Measurements from ENCODE around the gene AOX1.
"Not testable (repeated sequence)": the region's sequence is repeated elsewhere in the genome, so short reads cannot be mapped to it uniquely, and the experiment has no call there.

Gene AOX1

GRCh38 chr2:200713003-200713703 lies 127.3 kb downstream of the AOX1 start:
- H3K27ac ChIP-seq (ENCODE audit: low read depth, low read length) = peak overlapping the region; percentile 17
- H3K4me1 ChIP-seq (ENCODE audit: control insufficient read depth in 1 of 2, insufficient read depth in 2 of 2, low read length in 2 of 2) = peaks cover 6 to 8% of the 10 kb centered on the region in 2 donors
- H3K27me3 ChIP-seq (ENCODE audit: control insufficient read depth in 1 of 2, insufficient read depth in 2 of 2, low read length in 2 of 2) = no peaks in the 10 kb centered on the region
- peak overlapping the region; percentile 76 for H3K4me3 ChIP-seq (ENCODE audit: low read depth in 1 of 2, low read length in 2 of 2)
- H3K9me3 ChIP-seq (ENCODE audit: control insufficient read depth in 1 of 2, low read length in 2 of 2) = no peaks in the 10 kb centered on the region
- H3K36me3 ChIP-seq (ENCODE audit: control insufficient read depth in 1 of 2, insufficient read depth in 2 of 2, low read length in 2 of 2) = no peaks in the 10 kb centered on the region
- H3K9ac ChIP-seq (ENCODE audit: low read depth in 1 of 2, low read length in 2 of 2) = peak overlapping the region; percentile 60 to 74

GRCh38 chr2:200713704-200714064 lies 127.9 kb downstream of the AOX1 start:
- peak overlapping the region; percentile 17 for H3K27ac ChIP-seq (ENCODE audit: low read depth, low read length)

GRCh38 chr2:200715014-200715413 lies 129.2 kb downstream of the AOX1 start:
- H3K36me3 ChIP-seq (ENCODE audit: control insufficient read depth in 1 of 2, insufficient read depth in 2 of 2, low read length in 2 of 2); H3K9ac ChIP-seq (ENCODE audit: low read depth in 1 of 2, low read length in 2 of 2); H3K4me1 ChIP-seq (ENCODE audit: control insufficient read depth in 1 of 2, insufficient read depth in 2 of 2, low read length in 2 of 2); H3K4me3 ChIP-seq (ENCODE audit: low read depth in 1 of 2, low read length in 2 of 2); H3K27me3 ChIP-seq (ENCODE audit: control insufficient read depth in 1 of 2, insufficient read depth in 2 of 2, low read length in 2 of 2); H3K9me3 ChIP-seq (ENCODE audit: control insufficient read depth in 1 of 2, low read length in 2 of 2); H3K27ac ChIP-seq (ENCODE audit: low read depth, low read length): not testable (repeated sequence)

More at GRCh38 chr2:200713704-200714064, 127.9 kb downstream of the AOX1 start:
- peak overlapping the region in 1 of 2 donors; percentile 60 for H3K9ac ChIP-seq (ENCODE audit: low read depth in 1 of 2, low read length in 2 of 2)
- H3K4me3 ChIP-seq (ENCODE audit: low read depth in 1 of 2, low read length in 2 of 2) = peak overlapping the region; percentile 76
- H3K9me3 ChIP-seq (ENCODE audit: control insufficient read depth in 1 of 2, low read length in 2 of 2) = no peaks in the 10 kb centered on the region
- no peaks in the 10 kb centered on the region for H3K27me3 ChIP-seq (ENCODE audit: control insufficient read depth in 1 of 2, insufficient read depth in 2 of 2, low read length in 2 of 2)
- peaks cover 6 to 8% of the 10 kb centered on the region in 2 donors for H3K4me1 ChIP-seq (ENCODE audit: control insufficient read depth in 1 of 2, insufficient read depth in 2 of 2, low read length in 2 of 2)
- H3K36me3 ChIP-seq (ENCODE audit: control insufficient read depth in 1 of 2, insufficient read depth in 2 of 2, low read length in 2 of 2) = no peaks in the 10 kb centered on the region

- peaks cover 6 to 8% of the 10 kb centered on the region in 2 donors for H3K4me1 ChIP-seq (ENCODE audit: control insufficient read depth in 1 of 2, insufficient read depth in 2 of 2, low read length in 2 of 2)
- H3K27ac ChIP-seq (ENCODE audit: low read depth, low read length) = no peak overlapping the region
- no peaks in the 10 kb centered on the region for H3K36me3 ChIP-seq (ENCODE audit: control insufficient read depth in 1 of 2, insufficient read depth in 2 of 2, low read length in 2 of 2)
- no peak overlapping the region for H3K4me3 ChIP-seq (ENCODE audit: low read depth in 1 of 2, low read length in 2 of 2)
- H3K9me3 ChIP-seq (ENCODE audit: control insufficient read depth in 1 of 2, low read length in 2 of 2) = no peaks in the 10 kb centered on the region
- H3K27me3 ChIP-seq (ENCODE audit: control insufficient read depth in 1 of 2, insufficient read depth in 2 of 2, low read length in 2 of 2) = no peaks in the 10 kb centered on the region
- no peak overlapping the region for H3K9ac ChIP-seq (ENCODE audit: low read depth in 1 of 2, low read length in 2 of 2)
Measured at GRCh38 chr2:200716386-200716785, 130.6 kb downstream of the AOX1 start.

Data from duodenal mucosa (tissue), 2 donors.